Activated naive CD4-positive, alpha-beta T cell (primary cell): Measurements from ENCODE around the gene RUNX1.

Experiments
- DNase-seq, 4 experiments: peaks; one replicate each; lab custom pipeline; 2025; lab: John Stamatoyannopoulos, UW

RUNX1 gene

DNA sequence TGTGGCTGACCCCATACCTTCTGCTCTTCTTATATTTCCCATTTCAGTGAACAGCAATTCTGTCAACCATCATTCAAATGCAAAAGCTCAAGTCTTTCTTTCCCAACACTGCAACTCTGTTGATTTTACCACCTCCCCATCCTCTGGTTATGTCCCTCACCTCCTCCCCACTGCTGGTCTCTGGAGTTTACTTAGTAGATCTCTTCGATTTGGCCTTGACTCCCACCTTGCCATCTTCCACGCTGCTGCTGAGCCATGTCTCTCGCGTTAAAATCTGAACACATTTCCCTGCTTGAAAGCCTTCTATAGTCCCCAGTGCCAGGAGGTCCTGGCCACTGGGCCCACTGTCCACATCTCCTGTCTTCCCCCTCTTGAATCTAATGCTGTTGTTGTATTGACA, 125.5 kb downstream of the RUNX1 start:
- no peak for DNase-seq

DNA sequence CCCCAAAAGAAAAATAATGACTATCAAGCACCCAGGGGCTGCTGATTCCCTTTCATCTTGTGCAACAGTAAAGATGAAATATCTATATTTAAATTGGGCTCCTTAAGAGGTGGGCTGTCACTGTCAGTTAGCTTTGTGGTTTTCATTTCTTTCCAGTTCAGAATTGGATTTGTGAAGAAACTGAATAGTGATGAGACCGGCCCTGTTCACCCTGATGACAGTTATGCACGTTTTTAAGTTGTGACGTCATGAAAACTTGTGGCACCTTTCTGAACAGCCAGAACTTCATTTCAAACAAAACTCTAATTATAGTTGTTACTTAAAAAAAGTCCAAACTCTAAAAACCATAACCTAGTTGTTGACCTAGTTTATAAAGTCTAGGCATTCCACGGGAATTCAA, 125.9 kb downstream of the RUNX1 start:
- DNase-seq, result no peak

DNA sequence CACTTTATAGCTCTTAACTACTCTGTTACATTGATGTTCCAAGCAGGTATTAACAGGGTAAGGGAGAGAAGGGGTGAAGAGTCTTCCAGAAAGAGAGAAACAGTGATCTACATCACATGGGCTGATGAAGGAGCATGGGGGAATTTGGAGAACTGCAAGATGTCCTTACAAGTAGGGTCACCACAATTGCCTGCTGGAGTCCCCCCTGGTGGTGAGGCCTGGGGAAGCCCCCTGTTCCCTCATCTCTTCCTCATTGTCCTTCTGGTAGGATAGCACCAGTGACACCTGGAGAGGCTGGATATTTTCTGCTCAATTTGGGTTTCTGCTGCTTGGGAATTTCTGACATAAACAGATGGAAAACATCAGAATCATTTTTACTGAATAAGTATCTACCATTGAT, 126.6 kb downstream of the RUNX1 start:
- no peak for DNase-seq

DNA sequence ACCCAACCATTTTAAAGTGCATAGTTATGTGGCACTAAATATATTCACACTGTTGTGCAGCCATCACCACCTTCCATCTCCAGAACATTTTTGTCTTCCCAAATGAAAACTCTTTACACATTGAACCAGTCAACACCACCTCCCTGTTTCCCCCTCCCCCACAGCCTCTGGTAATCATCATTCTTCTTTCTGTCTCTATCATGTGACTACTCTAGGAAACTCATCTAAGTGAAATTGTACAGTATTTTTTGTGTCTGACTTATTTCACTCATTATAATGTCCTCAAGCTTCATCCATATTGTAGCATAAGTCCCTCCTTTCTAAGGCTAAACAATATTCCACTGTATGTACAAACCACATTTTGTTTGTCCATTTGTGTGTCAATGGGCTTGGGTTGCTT, 128.0 kb downstream of the RUNX1 start:
- no peak for DNase-seq

DNA sequence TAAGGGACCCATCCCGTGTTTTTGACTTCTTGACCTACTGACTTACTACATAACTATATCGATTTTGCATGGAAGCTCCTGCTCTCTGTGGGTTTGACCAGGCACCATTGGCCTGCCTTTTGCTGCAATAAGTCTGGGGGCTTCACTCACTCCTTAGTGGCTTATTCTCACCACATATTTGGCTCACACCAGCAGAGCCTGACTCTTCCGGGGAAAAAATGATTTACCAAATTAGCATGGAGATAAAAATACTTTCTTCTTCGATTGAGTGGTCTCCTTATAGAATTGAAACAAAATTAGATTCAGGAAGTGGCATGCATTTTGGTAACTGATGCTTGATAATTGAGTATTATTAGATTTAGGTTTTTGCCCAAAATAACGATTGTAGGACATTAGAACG, 129.7 kb downstream of the RUNX1 start:
- no peak for DNase-seq

DNA sequence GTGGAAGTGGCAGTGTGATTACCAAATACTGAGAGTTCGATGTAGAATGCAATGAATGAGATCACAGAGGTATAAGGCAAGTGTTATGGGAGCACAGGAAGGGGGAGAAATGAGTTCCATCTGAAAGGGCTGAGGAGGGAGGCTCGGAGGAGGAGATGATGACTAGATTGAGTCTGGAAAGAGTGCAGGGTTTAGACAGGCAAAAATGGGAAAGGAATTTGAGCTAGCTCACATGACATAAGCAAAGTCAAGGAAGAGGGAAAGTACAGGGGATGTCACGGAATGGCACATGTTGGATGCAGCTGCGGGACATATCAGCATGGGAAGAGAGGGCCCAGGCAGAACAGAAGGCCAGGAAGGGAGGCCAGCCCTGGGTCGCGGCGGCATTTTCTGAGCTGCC, 132.7 kb downstream of the RUNX1 start:
- DNase-seq, result no peak

DNA sequence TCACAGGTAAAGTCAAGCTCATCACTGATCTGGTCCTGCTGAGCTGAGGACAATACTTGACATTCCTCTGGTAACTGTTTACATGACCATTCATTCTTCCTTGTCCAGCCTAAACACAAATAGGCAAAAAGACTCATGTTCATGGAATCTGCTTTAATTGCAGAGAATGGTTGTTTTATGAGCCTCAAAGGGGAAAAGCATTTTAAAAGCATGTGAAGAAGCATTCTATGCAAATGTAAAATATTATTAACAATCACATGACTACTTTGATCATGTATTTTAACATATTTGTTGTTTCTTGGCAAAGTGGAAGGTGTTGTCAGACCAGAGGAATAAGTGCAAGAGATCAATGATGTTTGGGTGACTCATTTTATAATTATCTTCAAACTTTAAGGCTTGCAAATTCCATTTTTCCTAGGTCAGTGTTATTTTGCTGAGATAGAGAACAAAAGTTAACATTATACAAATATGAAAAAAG, 133.7 kb downstream of the RUNX1 start:
- no peak for DNase-seq

DNA sequence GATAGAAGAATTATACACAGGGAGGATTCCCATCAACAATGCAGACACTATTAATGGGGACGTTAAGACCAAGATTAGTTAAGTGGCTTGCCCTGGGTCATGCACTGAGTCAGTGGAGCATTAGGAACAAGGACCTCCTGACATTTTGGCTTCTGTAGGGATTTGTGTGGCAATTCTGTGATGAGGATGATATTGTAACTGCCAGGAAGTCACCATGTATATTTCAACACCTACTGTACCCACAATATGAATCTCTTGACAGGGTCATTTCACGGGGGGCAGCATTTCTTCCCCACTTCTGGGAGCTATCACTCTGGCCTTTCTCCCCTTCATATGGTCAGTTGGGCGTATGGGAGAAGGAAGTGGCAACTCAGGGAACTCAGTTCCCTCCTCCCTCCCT, 134.9 kb downstream of the RUNX1 start:
- no peak for DNase-seq

DNA sequence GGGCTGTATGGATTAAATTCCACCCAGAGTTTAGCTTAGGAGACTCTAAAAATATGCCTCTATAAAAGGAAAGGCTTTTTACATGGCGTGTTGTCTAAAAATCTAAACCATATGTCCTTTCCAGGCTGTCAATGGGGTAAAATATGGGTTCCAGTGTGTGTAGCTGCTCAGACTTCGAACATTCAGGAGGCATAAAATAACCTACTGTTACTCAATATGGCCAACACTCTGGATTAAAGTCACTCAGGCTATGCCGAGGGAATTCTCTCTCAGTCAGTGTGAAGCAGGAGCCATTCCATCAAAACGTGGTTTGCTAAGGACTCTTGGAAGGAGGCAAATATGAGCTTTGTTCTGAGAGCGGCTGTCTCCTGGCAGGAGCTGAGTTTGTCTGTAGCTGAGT, 135.3 kb downstream of the RUNX1 start:
- DNase-seq, result no peak

DNA sequence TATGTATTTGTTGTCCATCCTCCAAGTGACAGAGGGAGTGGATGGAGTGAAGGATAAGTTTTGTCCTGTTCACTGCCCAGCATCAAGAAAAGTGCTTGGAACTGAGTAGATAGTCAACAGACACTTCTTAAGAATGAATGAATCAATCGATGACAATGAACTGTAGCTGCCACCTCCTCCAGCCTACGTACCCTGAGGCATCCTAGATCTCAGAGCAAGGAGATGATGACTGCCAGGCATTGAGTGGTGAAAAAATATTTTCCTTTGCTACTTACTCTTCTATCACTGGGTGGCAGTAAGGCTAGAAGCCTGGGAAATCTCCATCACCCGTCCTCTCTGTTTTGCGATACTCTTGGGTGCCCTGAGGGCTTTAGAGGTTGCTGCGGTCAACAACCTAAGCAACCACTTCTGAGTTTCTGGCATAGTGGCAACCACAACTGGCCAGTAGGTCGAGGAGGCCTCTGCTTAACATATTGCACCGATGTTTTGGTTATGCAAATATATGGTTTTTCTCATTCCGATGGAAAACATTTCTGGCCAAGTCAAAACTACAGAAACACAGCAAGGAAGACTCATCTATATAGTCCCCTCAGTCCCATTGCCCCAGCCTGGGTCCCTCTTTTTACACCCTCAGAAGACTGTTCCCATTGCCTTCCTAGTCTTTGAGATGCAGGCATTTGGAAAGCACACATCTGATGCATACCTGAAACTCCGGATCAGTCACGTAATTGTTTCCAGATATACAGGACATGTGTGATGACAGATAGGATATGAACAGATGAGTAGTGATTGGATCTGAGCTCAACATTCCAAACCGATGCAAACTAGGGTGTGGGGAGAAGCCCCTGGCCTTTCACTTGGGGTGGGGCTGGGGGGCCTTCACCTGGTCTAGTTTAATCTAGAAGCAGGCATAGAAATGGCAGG, 136.8 kb downstream of the RUNX1 start:
- DNase-seq, result no peak

DNA sequence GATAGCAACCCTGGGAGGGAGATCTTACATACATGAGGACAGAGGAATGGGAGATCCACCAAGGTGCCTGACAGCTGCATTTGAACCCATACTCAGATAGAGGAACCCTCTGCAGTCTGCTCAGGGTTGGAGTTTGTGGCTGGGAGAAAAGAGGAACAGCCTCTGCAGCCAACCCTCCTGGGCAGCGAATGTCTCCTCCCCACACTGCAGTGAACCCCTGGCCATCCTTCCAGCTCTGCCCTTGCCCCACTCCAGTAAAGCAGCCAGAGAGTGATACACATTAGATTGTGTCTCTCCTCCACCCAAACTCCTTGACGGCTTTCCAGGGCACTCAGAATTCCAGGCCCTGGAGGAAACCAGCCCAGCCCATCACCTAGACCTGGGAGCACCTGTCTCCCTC, 137.7 kb downstream of the RUNX1 start:
- DNase-seq, result no peak

DNA sequence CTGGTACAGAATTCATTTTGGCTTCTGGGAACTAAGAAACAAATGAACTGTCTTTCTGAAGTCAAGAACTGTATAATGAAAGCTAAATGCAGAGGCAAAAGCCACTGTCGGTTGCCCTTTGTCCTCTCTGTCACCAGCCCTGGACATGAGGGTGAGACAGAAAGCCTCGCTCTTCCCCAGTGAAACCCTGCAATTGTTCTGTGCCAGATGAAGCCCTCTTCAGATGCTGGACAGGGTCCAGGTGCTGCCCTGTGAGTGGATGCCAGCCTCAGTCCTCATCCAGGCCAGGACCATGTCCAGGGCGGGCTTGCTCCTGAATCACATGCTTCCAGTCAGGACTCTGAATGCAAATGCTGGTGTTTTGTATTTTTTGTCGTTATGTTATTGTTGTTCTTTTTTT, 138.7 kb downstream of the RUNX1 start:
- no peak for DNase-seq

DNA sequence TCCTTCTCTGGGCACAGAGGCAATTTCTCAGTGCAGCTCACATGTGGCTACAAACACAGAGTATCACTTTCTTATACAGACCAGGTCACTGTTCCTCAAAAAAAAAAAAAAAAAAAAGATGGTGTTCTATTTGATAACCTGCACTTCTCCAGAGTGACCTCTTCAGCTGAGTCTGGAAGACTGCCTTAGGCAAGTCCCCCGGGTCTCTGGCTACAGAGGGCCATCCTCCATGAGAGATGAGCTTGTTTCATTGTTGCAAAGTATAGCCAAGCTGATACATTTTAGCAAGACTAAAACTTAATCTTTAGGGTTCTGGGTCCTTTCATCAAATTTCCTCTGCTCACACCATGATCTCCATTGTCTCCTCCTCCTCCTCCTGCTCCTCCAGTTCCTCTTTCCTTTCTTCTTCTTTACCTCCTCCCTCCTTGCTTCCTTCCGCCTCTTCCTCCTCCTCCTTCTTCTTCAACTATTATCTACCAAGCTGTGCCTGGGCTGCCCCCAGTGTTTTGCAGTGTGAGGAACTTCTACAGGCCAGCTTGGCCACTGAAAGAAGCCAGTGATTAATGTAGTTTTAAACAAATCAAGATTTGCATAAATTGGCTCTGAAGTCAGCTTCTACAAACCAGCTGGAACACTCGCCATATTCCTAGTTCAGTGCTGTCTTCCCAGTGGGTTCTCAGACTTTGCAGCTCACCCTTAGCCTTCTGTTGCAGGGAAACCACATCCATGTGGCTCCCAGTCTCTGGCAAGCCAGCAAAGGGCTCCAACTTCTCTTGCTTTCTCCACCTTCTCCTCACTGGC, 139.4 kb downstream of the RUNX1 start:
- no peak for DNase-seq

DNA sequence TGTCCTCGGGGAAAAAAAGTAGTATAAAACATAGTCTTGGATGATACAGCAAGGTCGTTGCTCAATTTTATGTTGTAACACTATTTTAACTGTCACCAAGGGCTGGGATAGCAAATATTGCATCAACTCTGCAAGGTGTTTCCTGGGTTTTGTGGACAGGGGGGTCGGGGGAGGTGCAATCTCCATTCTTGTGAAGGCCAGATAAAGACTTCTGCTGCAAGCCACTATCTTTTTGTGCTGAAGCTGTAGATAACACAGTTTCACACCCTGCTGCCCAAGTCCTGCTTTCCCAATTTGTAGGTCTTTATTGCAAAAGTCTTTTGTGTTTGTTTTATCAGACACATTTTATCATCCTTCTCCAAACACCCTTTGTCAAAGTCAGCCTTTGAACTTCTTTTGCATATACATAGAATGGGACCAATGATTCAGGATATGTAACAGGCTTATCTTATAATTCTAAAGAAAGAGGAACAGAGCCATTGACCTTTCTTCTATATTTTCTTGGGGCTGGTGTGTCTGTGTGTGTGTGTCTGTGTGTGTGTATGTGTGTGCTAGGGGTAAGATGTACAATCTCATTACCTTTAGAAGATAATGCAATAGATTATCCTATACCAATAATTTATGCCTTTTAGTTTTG, 140.6 kb downstream of the RUNX1 start:
- no peak for DNase-seq

DNA sequence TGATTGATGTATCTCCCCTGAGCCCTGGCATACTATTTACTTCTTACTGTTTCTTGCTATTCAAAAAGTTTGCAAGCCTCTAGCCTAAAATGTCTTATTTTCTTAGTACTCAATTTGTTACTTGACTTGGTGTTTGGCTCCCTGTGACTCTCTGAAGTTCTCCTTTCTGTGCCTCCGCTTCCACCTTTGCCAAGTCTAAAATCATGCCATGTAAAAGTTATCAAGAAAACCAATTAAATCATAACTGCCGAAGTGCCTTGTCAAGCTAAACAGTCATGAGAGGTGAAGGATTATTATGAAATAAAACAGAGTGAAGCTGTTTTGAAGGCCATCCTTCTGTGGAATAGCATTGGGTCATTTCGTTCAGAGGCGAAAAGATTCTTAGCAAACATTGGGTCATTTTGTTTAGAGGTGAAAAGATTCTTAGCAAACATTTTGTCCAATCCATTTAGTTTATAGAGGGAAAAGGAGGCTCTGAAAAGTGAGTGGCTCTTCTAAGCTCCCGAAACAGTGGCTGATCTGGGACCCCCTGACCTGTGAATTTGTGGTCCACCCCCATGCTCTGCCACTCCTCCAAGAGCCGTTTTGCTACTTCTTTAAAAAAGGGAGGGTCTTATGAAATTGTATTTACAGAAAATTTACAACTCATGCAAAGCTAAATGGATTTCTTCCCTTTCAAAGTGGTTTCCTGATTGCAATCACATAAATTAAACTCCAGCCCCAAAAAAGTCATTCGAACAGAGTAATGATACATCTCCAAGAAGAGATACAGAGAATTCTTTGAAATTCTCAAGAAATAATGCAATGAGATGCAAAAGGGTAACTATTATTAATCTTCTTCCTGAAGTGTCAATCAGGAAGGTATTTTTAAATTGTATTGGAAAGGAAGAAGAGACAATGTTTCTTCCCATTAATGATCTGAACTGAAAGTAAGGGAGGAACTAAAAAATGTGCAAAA, 141.4 kb downstream of the RUNX1 start:
- no peak for DNase-seq

DNA sequence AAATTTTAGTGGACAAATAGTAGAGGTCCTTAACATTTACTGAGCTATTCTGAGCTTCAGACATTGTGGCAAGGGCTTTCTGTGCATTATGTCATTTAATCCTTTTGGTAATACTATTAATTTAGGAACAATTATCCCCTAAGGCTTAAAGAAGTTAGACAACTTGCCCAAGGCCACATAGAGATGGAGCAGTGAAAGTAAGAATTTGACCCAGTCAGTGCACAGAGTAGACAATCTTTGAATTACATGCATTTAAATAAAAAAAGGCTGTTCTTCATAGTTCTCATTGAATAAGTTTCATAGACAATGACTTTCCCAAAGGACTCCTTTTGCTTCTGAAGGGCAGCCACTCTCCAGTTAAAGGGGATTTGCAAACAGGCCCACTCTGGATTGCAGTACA, 142.7 kb downstream of the RUNX1 start:
- no peak for DNase-seq

DNA sequence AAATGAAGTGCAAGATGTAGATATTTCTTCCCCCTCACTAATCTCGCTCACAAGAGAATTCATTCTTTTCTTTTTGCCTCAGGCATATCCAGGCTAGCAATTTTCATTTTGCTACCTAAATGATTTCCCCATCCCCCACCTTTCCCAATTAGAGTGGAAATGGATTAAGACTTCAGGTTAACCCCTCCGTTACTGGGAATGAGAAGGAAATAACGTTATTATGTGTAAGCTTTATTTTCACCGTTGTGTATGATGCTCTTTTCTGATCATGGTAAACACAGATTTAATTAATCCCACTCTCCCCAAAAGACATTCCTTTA, 143.9 kb downstream of the RUNX1 start:
- DNase-seq, result no peak

DNA sequence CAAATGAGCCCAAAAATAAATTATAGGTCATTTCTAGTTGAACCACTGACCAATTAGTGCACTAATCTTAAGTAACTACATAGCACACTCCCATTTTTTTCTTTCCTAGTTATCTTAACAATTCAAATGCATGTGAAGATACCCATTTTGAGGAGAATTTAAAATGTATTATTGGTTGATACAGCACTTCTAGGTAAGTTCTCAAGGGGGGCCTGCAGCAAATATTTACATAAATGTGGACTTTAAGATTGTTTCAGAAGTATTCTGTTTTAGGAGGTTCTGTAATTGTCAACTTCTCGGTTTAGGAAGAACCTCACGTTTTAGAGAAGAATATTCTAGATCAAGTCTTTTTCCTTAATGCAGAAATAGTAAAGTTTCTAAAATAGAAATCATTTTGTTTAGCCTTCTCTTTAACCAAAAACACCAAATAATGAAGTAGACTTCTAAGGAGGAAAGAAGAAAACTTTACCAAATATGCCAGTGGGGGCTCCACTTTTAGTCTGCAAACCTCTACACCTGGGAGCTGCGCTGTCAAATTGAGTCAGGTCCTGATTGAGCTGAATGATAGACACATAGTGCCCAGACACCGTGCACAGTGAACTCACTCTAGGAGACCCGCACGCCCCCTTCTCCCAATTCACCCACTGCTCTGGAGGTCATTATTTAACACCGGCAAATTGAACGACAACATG, 144.4 kb downstream of the RUNX1 start:
- no peak for DNase-seq

DNA sequence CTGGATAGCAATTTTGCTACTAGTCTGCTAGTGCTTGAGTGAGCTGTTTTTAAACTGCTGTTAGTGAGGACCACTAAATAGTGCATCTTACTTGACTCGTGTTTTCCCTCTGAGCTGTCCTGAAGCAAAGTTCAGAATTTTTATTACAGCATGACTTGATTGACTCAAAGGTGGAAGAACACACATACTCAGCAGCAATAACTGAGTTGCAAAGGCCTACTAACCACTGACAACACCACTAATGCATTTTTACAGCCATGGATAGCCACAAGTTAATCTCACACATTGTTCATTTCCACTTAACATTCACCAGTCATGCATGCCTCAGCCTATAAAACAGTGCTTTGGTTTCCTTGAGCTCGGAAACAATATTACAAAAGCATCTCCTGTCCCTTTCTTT, 148.7 kb downstream of the RUNX1 start:
- DNase-seq, result no peak

DNA sequence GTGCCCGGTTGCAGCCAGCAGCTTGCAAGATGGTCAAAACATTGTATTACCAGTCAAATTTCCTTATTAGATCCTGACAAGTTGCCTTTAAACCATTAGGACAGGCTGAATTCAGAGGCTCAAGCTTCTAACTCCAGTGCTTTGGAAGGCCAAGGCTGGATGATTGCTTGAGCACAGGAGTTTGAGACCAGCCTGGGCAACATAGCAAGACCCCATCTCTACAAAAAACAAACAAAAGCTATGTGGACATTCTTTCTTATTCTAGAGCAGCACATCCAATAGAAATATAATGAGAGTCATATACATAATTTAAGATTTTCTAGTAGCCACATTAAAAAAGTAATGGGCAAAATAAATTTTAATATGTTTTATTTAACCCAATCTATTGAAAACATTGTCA, 149.3 kb downstream of the RUNX1 start:
- DNase-seq, result no peak

DNA sequence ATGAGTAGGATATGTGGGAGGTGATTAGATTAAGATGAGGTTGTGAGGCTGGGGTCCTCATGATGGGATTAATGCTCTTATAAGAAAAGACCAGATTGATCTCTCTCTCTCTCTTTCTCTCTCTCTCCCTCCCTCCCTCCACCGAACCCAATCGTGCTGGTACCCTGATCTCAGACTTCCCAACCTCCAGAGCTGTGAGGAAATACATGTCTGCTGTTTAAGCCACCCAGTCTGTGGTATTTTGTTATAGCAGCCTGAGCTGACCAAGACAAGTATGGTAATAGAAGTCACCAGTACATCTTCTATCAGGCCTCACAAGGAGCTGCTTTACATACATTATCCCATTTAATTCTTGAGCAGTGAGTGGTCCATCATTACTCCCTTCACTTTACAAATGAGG, 149.8 kb downstream of the RUNX1 start:
- no peak for DNase-seq
